ENCODE results near the gene SLC22A31.

GRCh38 chr16:89194340-89195311 lies 5.7 kb downstream of the SLC22A31 start:
- TF ChIP-seq ZNF565 (CRISPR knock-in tag; conservative IDR thresholded peaks at IDR 0.05; ENCODE audit: low read depth) = no peak
- no peak for TF ChIP-seq BACH2 (CRISPR knock-in tag; IDR thresholded peaks at IDR 0.05; ENCODE audit: borderline replicate concordance)
- no peak for TF ChIP-seq CREB5 (CRISPR knock-in tag; IDR thresholded peaks at IDR 0.05; ENCODE audit: low read depth)
- TF ChIP-seq CSDC2 (CRISPR knock-in tag; IDR thresholded peaks at IDR 0.05) = no peak
- TF ChIP-seq PATZ1 (CRISPR knock-in tag; IDR thresholded peaks at IDR 0.05; ENCODE audit: borderline replicate concordance) = no peak
- no peak for TF ChIP-seq ZFP30 (CRISPR knock-in tag; IDR thresholded peaks at IDR 0.05)
- TF ChIP-seq PPARA (CRISPR knock-in tag; IDR thresholded peaks at IDR 0.05; ENCODE audit: borderline replicate concordance) = no peak
- no peak for TF ChIP-seq OSR1 (CRISPR knock-in tag; IDR thresholded peaks at IDR 0.05)
- TF ChIP-seq POU6F1 (CRISPR knock-in tag; IDR thresholded peaks at IDR 0.05; ENCODE audit: borderline replicate concordance, low read depth) = no peak
- TF ChIP-seq RARB (CRISPR knock-in tag; IDR thresholded peaks at IDR 0.05) = no peak
- no peak for TF ChIP-seq ZC3H10 (CRISPR knock-in tag; IDR thresholded peaks at IDR 0.05)
- no peak for TF ChIP-seq CSRNP3 (CRISPR knock-in tag; IDR thresholded peaks at IDR 0.05)
